Epithelial cell of esophagus (primary cell): ENCODE data around the gene TWSG1.
"Not testable (repeated sequence)": the region's sequence is repeated elsewhere in the genome, so short reads cannot be mapped to it uniquely, and the experiment has no call there.

Experiments used
- DNase-seq: peaks from one replicate; pipeline ENCODE4 v3.0.0; 2010; ENCODE audit warnings: low read depth
- H3K4me3 ChIP-seq: 2 replicates; pipeline ENCODE4 v1.5.1; 2011; ENCODE audit warnings: mild to moderate bottlenecking, low read length, control low read depth
- CTCF ChIP-seq: IDR thresholded peaks from 2 replicates; pipeline ENCODE4 v1.5.1; 2011; ENCODE audit warnings: low read depth, mild to moderate bottlenecking, low read length, control low read depth, inconsistent platforms; ENCODE audit not compliant: insufficient read depth; ENCODE audit errors: missing control alignments

TWSG1 gene

GRCh38 chr18:9447334-9447733 lies 112.8 kb downstream of the TWSG1 start:
- DNase-seq: no peak
- H3K4me3 ChIP-seq: no peak overlapping the region
- no peak for TF ChIP-seq CTCF

- no peak for DNase-seq
- H3K4me3 ChIP-seq: no peak overlapping the region
- TF ChIP-seq CTCF: no peak
Measured at GRCh38 chr18:9449600-9450414, 115.2 kb downstream of the TWSG1 start.

- not testable (repeated sequence) for H3K4me3 ChIP-seq, DNase-seq
Measured at GRCh38 chr18:9450920-9451319, 116.3 kb downstream of the TWSG1 start.
